Natural killer cell treated with Interleukin-12 subunit alpha and Interleukin-12 subunit beta and Interleukin-15 and Interleukin-18, amount 100 ng/mL, for 72 hours (primary cell): ENCODE results near the gene FOXK2. TPM values are rescaled to one million over a fixed set of nuclear protein-coding genes. Genes with fewer than 3 reads are reported as not detected.

Experiments
- ATAC-seq, 2 donors: fragments of 150-1000 bp; cut with Tn5 transposase in 1 of 2; sonication (Bioruptor Pico), chemical (Tn5 transposase) in 1 of 2; 2 replicates each; pipeline ENCODE4 v1.10.0; 2021
- DNase-seq: peaks from one replicate; pipeline ENCODE4 v3.0.0; 2022; ENCODE audit warnings: low spot score
- H3K27ac Mint-ChIP-seq, 2 donors: 1 replicate in 1 of 2; 2 replicates in 1 of 2; pipeline ENCODE4 v1.8.0; 2022; ENCODE audit warnings: mixed read lengths in 2 of 2, mild to moderate bottlenecking in 1 of 2, moderate library complexity in 1 of 2
- H3K27me3 Mint-ChIP-seq, 2 donors: 1 replicate in 1 of 2; 2 replicates in 1 of 2; pipeline ENCODE4 v1.8.0; 2022; ENCODE audit warnings: mixed read lengths in 2 of 2
- H3K36me3 Mint-ChIP-seq: one replicate; pipeline ENCODE4 v1.8.0; 2022; ENCODE audit warnings: mixed read lengths
- H3K4me1 Mint-ChIP-seq, 2 donors: 1 replicate in 1 of 2; 2 replicates in 1 of 2; pipeline ENCODE4 v1.8.0; 2022; ENCODE audit warnings: low read depth in 2 of 2, mixed read lengths in 2 of 2, mild to moderate bottlenecking in 1 of 2
- H3K4me3 Mint-ChIP-seq: one replicate; pipeline ENCODE4 v1.8.0; 2022; ENCODE audit warnings: mixed read lengths
- H3K9me3 Mint-ChIP-seq: 2 replicates; pipeline ENCODE4 v1.8.0; 2022; ENCODE audit warnings: mixed read lengths
- total RNA-seq, 2 donors: library from RNA; stranded (reverse); gene quantifications; one replicate each; pipeline ENCODE4 v1.2.3, GENCODE V29; 2022

FOXK2 gene
- total RNA-seq, result 100 to 1,000 TPM in 1 of 2 donors, 10 to 100 TPM in 1; 60.9 to 108 TPM

GRCh38 chr17:82518826-82519810, at the start of gene FOXK2:
Gene FOXK2 (plus strand): TSS chr17:82519732. CDS start chr17:82519889, 157 bp downstream.
- no peaks in the 10 kb centered on the region for H3K9me3 Mint-ChIP-seq
- peak within 1 kb of the TSS; percentile 84 for H3K27ac Mint-ChIP-seq
- H3K4me3 Mint-ChIP-seq, result peak within 1 kb of the TSS; percentile 99
- ATAC-seq, result peak; percentile 99 to 100
- H3K36me3 Mint-ChIP-seq, result peaks cover 7% of the 10 kb centered on the region
- DNase-seq, result peak; percentile 97
- no peaks in the 10 kb centered on the region for H3K27me3 Mint-ChIP-seq
- H3K4me1 Mint-ChIP-seq, result peaks cover 14 to 15% of the 10 kb centered on the region in 2 donors

DNA sequence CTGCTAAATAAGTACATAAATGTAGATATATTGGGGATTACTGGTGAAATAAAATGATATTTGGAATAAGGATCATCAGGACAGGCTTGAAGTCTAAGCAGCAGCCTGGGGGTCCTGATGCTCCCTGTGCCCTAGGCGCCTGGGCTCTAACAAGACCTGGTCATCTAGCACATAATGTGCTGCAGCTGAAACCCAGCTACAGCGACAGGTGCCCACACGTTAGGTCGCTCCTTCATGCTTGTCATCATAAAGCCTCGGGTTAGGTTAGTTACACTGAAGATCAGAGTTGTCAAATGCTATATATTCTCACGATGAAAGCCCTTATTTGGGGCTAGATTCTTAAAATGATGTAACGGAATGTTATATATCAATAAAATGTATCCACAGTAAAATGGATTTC, 49.5 kb upstream of the FOXK2 start:
- Mint-ChIP-seq H3K4me1 (peaks cover 5 to 18% of the 10 kb centered on the region in 2 donors), H3K27me3 (no peaks in the 10 kb centered on the region), H3K27ac (no peak overlapping the region), H3K36me3 (peaks cover 35% of the 10 kb centered on the region), H3K9me3 (no peaks in the 10 kb centered on the region), H3K4me3 (no peak overlapping the region)
- DNase-seq, result no peak
- no peak for ATAC-seq

DNA sequence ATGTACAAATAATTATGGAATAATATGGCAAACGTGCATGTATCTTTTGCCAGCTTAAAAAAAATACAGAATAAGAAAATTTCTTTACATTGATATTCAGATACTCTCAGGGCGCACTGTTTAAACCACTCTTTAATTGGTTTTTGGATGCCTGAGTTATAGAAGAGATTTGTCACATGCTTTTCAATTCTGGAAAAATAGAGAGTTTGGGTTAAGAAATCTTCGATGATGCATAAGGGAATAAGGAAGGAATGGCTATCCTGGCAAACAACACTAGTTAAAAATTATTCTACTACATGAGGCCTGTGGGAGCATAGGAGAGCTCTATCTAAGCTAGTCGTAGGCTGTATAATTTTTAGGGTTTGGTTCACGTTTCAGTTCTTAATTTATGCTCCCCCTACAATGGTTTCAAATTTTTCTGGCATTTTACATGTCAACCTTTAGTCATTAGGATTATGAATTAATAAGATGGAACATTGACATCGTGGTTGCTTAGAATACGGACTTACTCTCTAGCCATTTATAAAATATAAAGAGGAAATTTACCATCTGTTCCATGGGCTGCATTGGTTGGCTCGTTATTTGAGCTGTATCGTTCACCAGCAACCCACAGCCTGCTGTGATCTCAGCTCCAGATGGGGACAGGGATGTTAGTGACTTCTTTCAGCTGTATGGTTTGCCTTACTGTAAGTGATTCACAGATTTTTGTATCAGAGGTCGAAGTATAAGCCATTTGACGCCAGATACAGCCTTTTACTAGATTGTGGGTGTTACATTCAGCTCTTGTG, 45.1 kb upstream of the FOXK2 start:
- no peak overlapping the region for H3K4me3 Mint-ChIP-seq
- H3K36me3 Mint-ChIP-seq, result peaks cover 20% of the 10 kb centered on the region
- no peak overlapping the region for H3K27ac Mint-ChIP-seq
- ATAC-seq, result no peak
- H3K27me3 Mint-ChIP-seq, result no peaks in the 10 kb centered on the region
- H3K9me3 Mint-ChIP-seq, result no peaks in the 10 kb centered on the region
- DNase-seq, result no peak
- H3K4me1 Mint-ChIP-seq, result peaks cover 5 to 15% of the 10 kb centered on the region in 2 donors

DNA sequence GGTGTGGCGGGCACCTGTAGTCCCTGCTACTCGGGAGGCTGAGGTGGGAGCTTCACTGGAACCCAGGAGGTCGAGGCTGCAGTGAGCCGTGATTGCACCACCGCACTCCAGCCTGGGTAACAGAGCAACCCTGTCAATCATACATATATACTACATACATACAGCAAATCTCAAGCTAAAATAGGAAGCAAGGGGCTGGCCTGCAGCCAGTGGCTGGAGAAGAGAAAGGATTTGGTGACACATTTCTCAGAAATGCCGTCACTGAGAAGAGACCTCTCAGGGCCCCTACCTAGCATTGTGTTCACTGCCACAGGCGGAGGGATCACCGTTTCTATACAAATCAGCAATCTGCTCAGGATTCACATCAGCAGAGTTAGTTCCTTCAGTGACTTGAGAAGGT, 44.1 kb upstream of the FOXK2 start:
- ATAC-seq (no peak), DNase-seq (no peak)
- H3K4me3 Mint-ChIP-seq, result no peak overlapping the region
- H3K36me3 Mint-ChIP-seq, result peaks cover 14% of the 10 kb centered on the region
- no peak overlapping the region for H3K27ac Mint-ChIP-seq
- H3K9me3 Mint-ChIP-seq, result no peaks in the 10 kb centered on the region
- peaks cover 5 to 13% of the 10 kb centered on the region in 2 donors for H3K4me1 Mint-ChIP-seq
- no peaks in the 10 kb centered on the region for H3K27me3 Mint-ChIP-seq

DNA sequence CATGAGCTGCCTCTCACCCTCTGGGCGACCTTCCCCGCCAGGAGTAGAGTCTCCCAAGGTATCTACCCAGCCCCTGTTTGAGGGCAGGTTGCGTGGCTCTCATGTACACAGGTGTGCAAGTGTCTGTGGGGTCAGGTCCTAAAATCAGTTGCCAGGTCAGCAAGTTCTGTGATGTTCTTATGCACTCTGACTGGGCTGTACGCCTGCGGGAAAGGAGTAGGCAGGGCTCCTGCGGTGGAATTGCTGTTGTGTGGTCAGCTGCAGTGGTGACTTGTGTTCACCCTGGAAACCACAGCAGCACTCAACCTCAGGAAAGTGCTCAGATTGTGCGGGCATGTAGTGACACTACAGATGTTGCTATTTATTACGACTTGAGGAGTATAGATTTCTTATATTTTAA, 41.6 kb upstream of the FOXK2 start:
- Mint-ChIP-seq H3K36me3 (peaks cover 4% of the 10 kb centered on the region), H3K27me3 (no peaks in the 10 kb centered on the region), H3K27ac (no peak overlapping the region), H3K4me1 (peaks cover 5 to 13% of the 10 kb centered on the region in 2 donors), H3K4me3 (no peak overlapping the region), H3K9me3 (no peaks in the 10 kb centered on the region)
- DNase-seq (no peak), ATAC-seq (peak; percentile 43 to 46)

- Mint-ChIP-seq H3K9me3 (no peaks in the 10 kb centered on the region), H3K36me3 (peaks cover 4% of the 10 kb centered on the region), H3K4me3 (no peak overlapping the region), H3K4me1 (peaks cover 5 to 16% of the 10 kb centered on the region in 2 donors), H3K27ac (peak overlapping the region in 1 of 2 donors; percentile 66), H3K27me3 (no peaks in the 10 kb centered on the region)
- DNase-seq, result no peak
- ATAC-seq, result no peak
Measured at GRCh38 chr17:82479602-82480001, 39.9 kb upstream of the FOXK2 start.

- no peak for DNase-seq
- H3K4me1 Mint-ChIP-seq, result peaks cover 5 to 22% of the 10 kb centered on the region in 2 donors
- ATAC-seq, result no peak
- no peaks in the 10 kb centered on the region for H3K27me3 Mint-ChIP-seq
- H3K36me3 Mint-ChIP-seq, result peaks cover 12% of the 10 kb centered on the region
- no peak overlapping the region for H3K4me3 Mint-ChIP-seq
- H3K9me3 Mint-ChIP-seq, result no peaks in the 10 kb centered on the region
- H3K27ac Mint-ChIP-seq, result no peak overlapping the region
Measured at GRCh38 chr17:82480318-82480717, 39.2 kb upstream of the FOXK2 start.

DNA sequence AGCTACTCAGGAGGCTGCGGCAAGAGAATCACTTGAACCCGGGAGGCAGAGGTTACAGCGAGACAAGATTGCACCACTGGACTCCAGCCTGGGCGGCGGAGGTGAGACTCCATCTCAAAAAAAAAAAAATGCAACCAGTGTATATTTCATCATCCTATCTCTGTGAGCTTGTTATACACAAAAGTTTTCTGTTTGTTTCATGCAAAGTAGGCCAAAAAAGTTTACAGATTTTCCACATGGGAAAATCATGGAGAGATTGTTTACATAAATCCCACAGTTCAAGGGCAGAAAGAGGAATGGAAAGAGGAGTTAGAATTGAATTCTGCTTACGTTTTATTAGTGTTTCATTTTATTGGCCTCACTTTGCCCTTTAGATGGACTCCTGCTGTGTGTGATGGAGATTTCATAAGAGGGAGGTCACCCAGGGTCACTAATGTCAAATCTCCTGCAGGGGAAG, 36.3 kb upstream of the FOXK2 start:
- DNase-seq (no peak), ATAC-seq (no peak)
- no peaks in the 10 kb centered on the region for H3K9me3 Mint-ChIP-seq
- H3K27me3 Mint-ChIP-seq, result no peaks in the 10 kb centered on the region
- H3K4me3 Mint-ChIP-seq, result no peak overlapping the region
- no peak overlapping the region for H3K27ac Mint-ChIP-seq
- peaks cover 10 to 31% of the 10 kb centered on the region in 2 donors for H3K4me1 Mint-ChIP-seq
- peaks cover 14% of the 10 kb centered on the region for H3K36me3 Mint-ChIP-seq

- H3K27me3 Mint-ChIP-seq, result no peaks in the 10 kb centered on the region
- H3K9me3 Mint-ChIP-seq, result no peaks in the 10 kb centered on the region
- H3K36me3 Mint-ChIP-seq, result peaks cover 14% of the 10 kb centered on the region
- no peak for DNase-seq
- H3K4me1 Mint-ChIP-seq, result peaks cover 10 to 29% of the 10 kb centered on the region in 2 donors
- no peak for ATAC-seq
- no peak overlapping the region for H3K4me3 Mint-ChIP-seq
- H3K27ac Mint-ChIP-seq, result no peak overlapping the region
Measured at GRCh38 chr17:82483836-82484235, 35.7 kb upstream of the FOXK2 start.

GRCh38 chr17:82486231-82487094, 33.1 kb upstream of the FOXK2 start:
- no peak for DNase-seq
- Mint-ChIP-seq H3K9me3 (no peaks in the 10 kb centered on the region), H3K36me3 (peaks cover 14% of the 10 kb centered on the region), H3K27ac (peak overlapping the region; percentile 10 to 77), H3K27me3 (no peaks in the 10 kb centered on the region), H3K4me3 (peak overlapping the region; percentile 34), H3K4me1 (peaks cover 10 to 24% of the 10 kb centered on the region in 2 donors)
- peak; percentile 20 to 48 for ATAC-seq

GRCh38 chr17:82487910-82488309, 31.6 kb upstream of the FOXK2 start:
- no peak overlapping the region for H3K4me3 Mint-ChIP-seq
- H3K4me1 Mint-ChIP-seq, result peaks cover 10 to 24% of the 10 kb centered on the region in 2 donors
- H3K27ac Mint-ChIP-seq, result no peak overlapping the region
- H3K36me3 Mint-ChIP-seq, result peaks cover 14% of the 10 kb centered on the region
- no peak for DNase-seq
- ATAC-seq, result no peak
- H3K27me3 Mint-ChIP-seq, result no peaks in the 10 kb centered on the region
- H3K9me3 Mint-ChIP-seq, result no peaks in the 10 kb centered on the region

- Mint-ChIP-seq H3K27ac (no peak overlapping the region), H3K4me1 (peaks cover 13 to 28% of the 10 kb centered on the region in 2 donors), H3K36me3 (peaks cover 14% of the 10 kb centered on the region), H3K27me3 (no peaks in the 10 kb centered on the region), H3K4me3 (no peak overlapping the region), H3K9me3 (no peaks in the 10 kb centered on the region)
- DNase-seq, result no peak
- ATAC-seq, result no peak
Measured at GRCh38 chr17:82489117-82489516, 30.4 kb upstream of the FOXK2 start.
